NCI-H2107 (cell line): Measurements from ENCODE around the gene KLHL42.
A peak's percentile ranks its signal among the peaks of the same experiment; 100 is the strongest.
"Not testable (repeated sequence)": the region's sequence is repeated elsewhere in the genome, so short reads cannot be mapped to it uniquely, and the experiment has no call there.

ENCODE experiments used
- DNase-seq: peaks from one replicate; lab custom pipeline; 2025; lab: John Stamatoyannopoulos, UW

Gene KLHL42

GRCh38 chr12:27779920-27780611 lies at the start of gene KLHL42, which contains the start of gene MANSC4:
Gene KLHL42 (plus strand): TSS chr12:27780233. CDS start chr12:27780331, 98 bp downstream.
Gene MANSC4 (minus strand): TSS chr12:27780236. CDS start chr12:27771276, 8,960 bp downstream.
- peak; percentile 58 for DNase-seq

GRCh38 chr12:27732281-27732680 lies 47.8 kb upstream of the KLHL42 start:
- DNase-seq = no peak

GRCh38 chr12:27733052-27733656 lies 46.9 kb upstream of the KLHL42 start:
- peak; percentile 14 for DNase-seq

GRCh38 chr12:27733791-27734190 lies 46.2 kb upstream of the KLHL42 start:
- no peak for DNase-seq

- DNase-seq = not testable (repeated sequence)
These were observed 45.7 kb upstream of the KLHL42 start for GRCh38 chr12:27734321-27734720.

- DNase-seq = no peak
These were observed 36.4 kb upstream of the KLHL42 start for GRCh38 chr12:27743601-27744000.

GRCh38 chr12:27745734-27746133 lies 34.3 kb upstream of the KLHL42 start:
- DNase-seq = not testable (repeated sequence)

GRCh38 chr12:27747111-27747820 lies 32.8 kb upstream of the KLHL42 start:
- no peak for DNase-seq

GRCh38 chr12:27751386-27752047 lies 28.5 kb upstream of the KLHL42 start:
- DNase-seq = peak; percentile 61

- DNase-seq = no peak
These were observed 25.2 kb upstream of the KLHL42 start for GRCh38 chr12:27754795-27755194.

GRCh38 chr12:27756670-27757195 lies 23.3 kb upstream of the KLHL42 start:
- no peak for DNase-seq

GRCh38 chr12:27762757-27763156 lies 17.3 kb upstream of the KLHL42 start:
- DNase-seq = no peak

- no peak for DNase-seq
These were observed 13.4 kb upstream of the KLHL42 start for GRCh38 chr12:27766587-27766986.

- no peak for DNase-seq
These were observed 10.8 kb upstream of the KLHL42 start for GRCh38 chr12:27769142-27769673.

GRCh38 chr12:27771481-27772327 lies 8.3 kb upstream of the KLHL42 start:
- no peak for DNase-seq

- DNase-seq = no peak
These were observed 7.5 kb upstream of the KLHL42 start for GRCh38 chr12:27772328-27773049.

GRCh38 chr12:27777141-27777540 lies 2.9 kb upstream of the KLHL42 start:
- DNase-seq = no peak

- no peak for DNase-seq
These were observed 1.8 kb upstream of the KLHL42 start for GRCh38 chr12:27778206-27778605.

GRCh38 chr12:27779416-27779919 lies 565 bp upstream of the KLHL42 start:
- no peak for DNase-seq
